ENCODE results near the gene RPL7A. TPM values are rescaled to one million over a fixed set of nuclear protein-coding genes. Genes with fewer than 3 reads are reported as not detected.

Gene RPL7A
- total RNA-seq, 1 experiment from 2014 or later, result 2,895 TPM

- H3K23ac ChIP-seq (ENCODE audit: insufficient read length, low read depth, low read length), result no peak overlapping the region
- peaks cover 40% of the 10 kb centered on the region; the same call in 1 of the 2 replicates for H3K79me2 ChIP-seq (ENCODE audit: insufficient read depth, low read length)
- peaks cover 26% of the 10 kb centered on the region for H3K79me1 ChIP-seq (ENCODE audit: insufficient read depth, low read depth, low read length, poor library complexity, severe bottlenecking)
- no peak overlapping the region for H2BK20ac ChIP-seq (ENCODE audit: low read depth, low read length, poor library complexity, severe bottlenecking)
- Mint-ChIP-seq H3K27ac (no peak overlapping the region), H3K4me3 (no peak overlapping the region; a peak in 1 of 5 replicates), H3K4me1 (peaks cover 0 to 3% of the 10 kb centered on the region in 2 experiments; a peak in 2 of 4 replicates), H3K27me3 (ENCODE audit: low read depth) (no peaks in the 10 kb centered on the region), H3K9me3 (no peaks in the 10 kb centered on the region), H3K36me3 (ENCODE audit: insufficient read depth in 1 of 3, low read depth in 3 of 3) (peaks cover 33 to 87% (median 74%) of the 10 kb centered on the region in 3 experiments; a peak in 6 of 7 replicates)
- H3K56ac ChIP-seq (ENCODE audit: insufficient read length, low read depth, low read length), result no peak overlapping the region
- no peaks in the 10 kb centered on the region for H3K23me2 ChIP-seq (ENCODE audit: insufficient read length, low read depth, low read length, poor library complexity, severe bottlenecking)
- H4K5ac ChIP-seq (ENCODE audit: insufficient read length, low read depth, low read length), result no peak overlapping the region
- no peaks in the 10 kb centered on the region for H3K4me1 ChIP-seq (ENCODE audit: insufficient read depth, low read length)
- TF ChIP-seq CTCF (conservative IDR thresholded peaks at IDR 0.05), result no peak
- H4K91ac ChIP-seq (ENCODE audit: insufficient read length, low read depth, low read length), result no peak overlapping the region
- no peak overlapping the region for H2BK5ac ChIP-seq (ENCODE audit: insufficient read length, low read length)
- WGBS (ENCODE audit: extremely low coverage, insufficient read length, low lambda C conversion rate), result no CpG with 5 or more reads among the region's 22 CpGs
- H3K27ac ChIP-seq (ENCODE audit: insufficient read length, low read depth, low read length), result no peak overlapping the region
- H2AK5ac ChIP-seq (ENCODE audit: insufficient read length, low read length), result no peak overlapping the region
- H3T11ph ChIP-seq (ENCODE audit: low read length), result no peak overlapping the region
- H3K27me3 ChIP-seq (ENCODE audit: insufficient read depth, low read length), result no peaks in the 10 kb centered on the region
- H4K8ac ChIP-seq (replicated peaks; ENCODE audit: insufficient read length, low read depth, low read length), result no peak overlapping the region
- H3K9ac ChIP-seq (ENCODE audit: extremely low read depth, insufficient read length, low read length), result no peak overlapping the region
- DNase-seq, result no peak
- H3K4me2 ChIP-seq (ENCODE audit: insufficient read depth, insufficient read length, low read length), result no peak overlapping the region
- no peak overlapping the region for H2BK15ac ChIP-seq (ENCODE audit: low read depth, low read length)
- H3K14ac ChIP-seq (ENCODE audit: insufficient read depth, low read length), result no peak overlapping the region
- H4K20me1 ChIP-seq (ENCODE audit: control insufficient read depth, insufficient read depth, insufficient read length), result no peaks in the 10 kb centered on the region
- no peaks in the 10 kb centered on the region for H3K9me3 ChIP-seq (ENCODE audit: control insufficient read depth, low read depth, low read length)
- H2AFZ ChIP-seq (ENCODE audit: low read length), result no peak overlapping the region
- H2BK12ac ChIP-seq (ENCODE audit: insufficient read length, low read depth, low read length), result no peak overlapping the region
- no peak overlapping the region for H3K18ac ChIP-seq (ENCODE audit: insufficient read length, low read depth, low read length)
- no peak overlapping the region for H3K4ac ChIP-seq (ENCODE audit: low read depth, low read length)
- H2BK120ac ChIP-seq (ENCODE audit: low read depth, low read length, poor library complexity, severe bottlenecking), result no peak overlapping the region
Observed at GRCh38 chr9:133367221-133367620, 19.2 kb downstream of the RPL7A start.
